ENCODE data around the gene CBX5.

The CBX5 gene

GRCh38 chr12:54221402-54221984, 58.4 kb downstream of the CBX5 start:
- DNase-seq, result no peak

GRCh38 chr12:54220567-54220966, 59.4 kb downstream of the CBX5 start:
- DNase-seq, result no peak

- peak; percentile 60 for DNase-seq
These were observed 59.8 kb downstream of the CBX5 start for GRCh38 chr12:54220092-54220557.

GRCh38 chr12:54217774-54218241, 62.1 kb downstream of the CBX5 start:
- no peak for DNase-seq

GRCh38 chr12:54216797-54217661, 62.9 kb downstream of the CBX5 start:
- DNase-seq, result peak; percentile 79

GRCh38 chr12:54215989-54216796, 63.7 kb downstream of the CBX5 start:
- peak; percentile 30 for DNase-seq

- peak; percentile 88 for DNase-seq
These were observed 65.1 kb downstream of the CBX5 start for GRCh38 chr12:54214553-54215406.

GRCh38 chr12:54213079-54213478, 66.8 kb downstream of the CBX5 start:
- no peak for DNase-seq

GRCh38 chr12:54211920-54212319, 68.0 kb downstream of the CBX5 start:
- DNase-seq, result no peak

GRCh38 chr12:54210400-54210790, 69.5 kb downstream of the CBX5 start:
- DNase-seq, result no peak

- no peak for DNase-seq
These were observed 71.3 kb downstream of the CBX5 start for GRCh38 chr12:54208591-54208990.

GRCh38 chr12:54207539-54208294, 72.2 kb downstream of the CBX5 start:
- DNase-seq, result peak; percentile 76

- DNase-seq, result no peak
These were observed 73.1 kb downstream of the CBX5 start for GRCh38 chr12:54206791-54207190.

GRCh38 chr12:54204316-54204715, 75.6 kb downstream of the CBX5 start:
- no peak for DNase-seq

- peak; percentile 63 for DNase-seq
These were observed 78.7 kb downstream of the CBX5 start for GRCh38 chr12:54201001-54201794.

- no peak for DNase-seq
These were observed 79.5 kb downstream of the CBX5 start for GRCh38 chr12:54200412-54200811.

- DNase-seq, result no peak
These were observed 80.0 kb downstream of the CBX5 start for GRCh38 chr12:54199917-54200316.

GRCh38 chr12:54199034-54199433, 80.9 kb downstream of the CBX5 start:
- no peak for DNase-seq

- no peak for DNase-seq
These were observed 82.5 kb downstream of the CBX5 start for GRCh38 chr12:54197431-54197909.

GRCh38 chr12:54197010-54197409, 82.9 kb downstream of the CBX5 start:
- no peak for DNase-seq

GRCh38 chr12:54196396-54196795, 83.5 kb downstream of the CBX5 start:
- no peak for DNase-seq

All from activated CD4-positive, alpha-beta T cell treated with anti-CD3 and anti-CD28 coated beads, Interleukin-2, amount 50 U/mL, for 1 hour (primary cell).